DND-41 (cell line): ENCODE data around the gene PPP1R13B.

Source experiments
- EZH2 ChIP-seq: IDR thresholded peaks from 3 replicates; pipeline ENCODE4 v1.6.1; 2012; ENCODE audit warnings: borderline replicate concordance, low read depth, mild to moderate bottlenecking, moderate library complexity, low read length, inconsistent platforms; ENCODE audit not compliant: severe bottlenecking
- TF ChIP-seq, protein P1 (sequence below): IDR thresholded peaks from 2 replicates; pipeline ENCODE4 v1.5.1; 2012; ENCODE audit warnings: borderline replicate concordance, low read length, moderate library complexity, mild to moderate bottlenecking; ENCODE audit not compliant: poor library complexity, severe bottlenecking; ENCODE audit errors: extremely low read depth

DNA sequence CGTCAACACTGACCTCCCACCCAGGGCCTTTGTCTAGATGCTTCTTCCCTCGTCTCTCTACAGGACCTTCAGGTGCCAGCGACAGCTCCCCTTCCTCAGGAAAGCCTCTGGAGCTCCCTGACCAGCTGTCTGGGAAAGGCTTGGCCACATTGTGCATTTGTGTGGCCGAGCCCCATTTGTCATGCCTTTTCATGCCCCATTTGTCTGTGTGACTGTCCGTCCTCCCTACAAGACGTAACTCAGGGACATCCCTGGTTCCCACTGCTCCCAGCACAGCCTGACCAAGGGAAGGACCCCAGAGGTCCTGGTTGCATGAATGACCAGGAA is 107.9 kb downstream of the PPP1R13B start:
- no peak for TF ChIP-seq EZH2
- TF ChIP-seq, protein P1, sequence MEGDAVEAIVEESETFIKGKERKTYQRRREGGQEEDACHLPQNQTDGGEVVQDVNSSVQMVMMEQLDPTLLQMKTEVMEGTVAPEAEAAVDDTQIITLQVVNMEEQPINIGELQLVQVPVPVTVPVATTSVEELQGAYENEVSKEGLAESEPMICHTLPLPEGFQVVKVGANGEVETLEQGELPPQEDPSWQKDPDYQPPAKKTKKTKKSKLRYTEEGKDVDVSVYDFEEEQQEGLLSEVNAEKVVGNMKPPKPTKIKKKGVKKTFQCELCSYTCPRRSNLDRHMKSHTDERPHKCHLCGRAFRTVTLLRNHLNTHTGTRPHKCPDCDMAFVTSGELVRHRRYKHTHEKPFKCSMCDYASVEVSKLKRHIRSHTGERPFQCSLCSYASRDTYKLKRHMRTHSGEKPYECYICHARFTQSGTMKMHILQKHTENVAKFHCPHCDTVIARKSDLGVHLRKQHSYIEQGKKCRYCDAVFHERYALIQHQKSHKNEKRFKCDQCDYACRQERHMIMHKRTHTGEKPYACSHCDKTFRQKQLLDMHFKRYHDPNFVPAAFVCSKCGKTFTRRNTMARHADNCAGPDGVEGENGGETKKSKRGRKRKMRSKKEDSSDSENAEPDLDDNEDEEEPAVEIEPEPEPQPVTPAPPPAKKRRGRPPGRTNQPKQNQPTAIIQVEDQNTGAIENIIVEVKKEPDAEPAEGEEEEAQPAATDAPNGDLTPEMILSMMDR: no peak
